GM10266 (cell line): ENCODE measurements around the gene P4HA3.

Source experiments
- DNase-seq: peaks from one replicate; pipeline ENCODE4 v3.0.0; 2012; ENCODE audit errors: extremely low spot score
- CTCF ChIP-seq: IDR thresholded peaks from 2 replicates; pipeline ENCODE4 v1.5.1; 2012; ENCODE audit warnings: mild to moderate bottlenecking, low read depth; ENCODE audit not compliant: control insufficient read depth, insufficient read depth; ENCODE audit errors: missing control alignments

The P4HA3 gene

GRCh38 chr11:74226907-74227306 lies 84.5 kb downstream of the P4HA3 start:
- no peak for TF ChIP-seq CTCF
- no peak for DNase-seq

- DNase-seq, result no peak
- TF ChIP-seq CTCF, result no peak
Measured at GRCh38 chr11:74225565-74225964, 85.9 kb downstream of the P4HA3 start.

GRCh38 chr11:74221816-74222215 lies 89.6 kb downstream of the P4HA3 start:
- no peak for TF ChIP-seq CTCF
- DNase-seq, result no peak

- no peak for TF ChIP-seq CTCF
- DNase-seq, result no peak
Measured at GRCh38 chr11:74220376-74220775, 91.1 kb downstream of the P4HA3 start.
